Panc1 (cell line): ENCODE measurements around the gene DYNLT1. TPM values are rescaled to one million over a fixed set of nuclear protein-coding genes. Genes with fewer than 3 reads are reported as not detected.

Source experiments
- ATAC-seq: fragments of 200-7000 bp; cut with Tn5 transposase; 2 replicates; pipeline ENCODE4 v1.9.1; 2020; ENCODE audit warnings: mild to moderate bottlenecking, moderate library complexity
- BruUV-seq: library from RNA; stranded (reverse); fragments of 400-500 nt; replicated peaks from 2 replicates; lab custom pipeline; 2021; lab: Mats Ljungman, UMichigan
- CTCF ChIA-PET: fragments of 300-600 bp; sonication (Branson Sonifier 250); formaldehyde crosslinking; loops from one replicate; lab custom pipeline; 2022; ENCODE audit warnings: antibody characterized with exemption; lab: Charles Lee
- POLR2A ChIA-PET: fragments of 300-600 bp; sonication (Branson Sonifier 250); formaldehyde crosslinking; loops from one replicate; lab custom pipeline; 2022; ENCODE audit warnings: antibody characterized with exemption; lab: Charles Lee
- DNase-seq: peaks from one replicate; pipeline ENCODE4 v3.0.0-alpha.2; 2010; ENCODE audit warnings: low read depth, low spot score
- H3K27ac ChIP-seq: 2 replicates; pipeline ENCODE4 v1.5.1; 2011; ENCODE audit warnings: mild to moderate bottlenecking, low read length, inconsistent platforms
- H3K27me3 ChIP-seq: fragments of 200-500 bp; sonication (Bioruptor generic); 2 replicates; pipeline ENCODE4 v1.6.0; 2014; ENCODE audit warnings: low read length, inconsistent platforms; ENCODE audit not compliant: control insufficient read depth, insufficient read depth
- H3K36me3 ChIP-seq: fragments of 200-500 bp; sonication (Bioruptor generic); 2 replicates; pipeline ENCODE4 v1.5.1; 2014; ENCODE audit warnings: inconsistent platforms, mild to moderate bottlenecking, low read length, moderate library complexity; ENCODE audit not compliant: control insufficient read depth, insufficient read depth
- H3K4me1 ChIP-seq: 2 replicates; pipeline ENCODE4 v1.5.1; 2011; ENCODE audit warnings: inconsistent platforms, mild to moderate bottlenecking, low read length, moderate library complexity; ENCODE audit not compliant: control insufficient read depth, insufficient read depth
- H3K4me3 ChIP-seq, 2 experiments: 2 replicates each; pipeline ENCODE4 v1.5.1; 2011 to 2012; ENCODE audit warnings: low read depth in 2 of 2, low read length in 2 of 2, mild to moderate bottlenecking in 2 of 2, inconsistent platforms in 1 of 2, moderate library complexity in 1 of 2
- H3K9me3 ChIP-seq: fragments of 200-500 bp; sonication (Bioruptor generic); 2 replicates; pipeline ENCODE4 v1.5.1; 2014; ENCODE audit warnings: low read depth, mild to moderate bottlenecking, inconsistent platforms, low read length, moderate library complexity; ENCODE audit not compliant: control insufficient read depth, insufficient read depth
- CTCF ChIP-seq: fragments of 450-650 bp; IDR thresholded peaks from 2 replicates; pipeline ENCODE4 v1.5.1; 2017; ENCODE audit warnings: mild to moderate bottlenecking
- POLR2AphosphoS5 ChIP-seq: IDR thresholded peaks from 2 replicates; pipeline ENCODE4 v1.6.1; 2012; ENCODE audit warnings: mild to moderate bottlenecking, low read depth, low read length, moderate library complexity
- REST ChIP-seq, 2 experiments: IDR thresholded peaks; 2 replicates each; pipeline ENCODE4 v1.6.1; 2011 to 2012; ENCODE audit warnings: low read depth in 2 of 2, control low read depth in 1 of 2, low read length in 1 of 2, mild to moderate bottlenecking in 1 of 2, moderate library complexity in 1 of 2; ENCODE audit not compliant: insufficient read depth in 1 of 2
- SIN3A ChIP-seq: IDR thresholded peaks from 2 replicates; pipeline ENCODE4 v1.6.1; 2012; ENCODE audit warnings: low read depth, mild to moderate bottlenecking, low read length, moderate library complexity, borderline replicate concordance; ENCODE audit not compliant: insufficient read depth
- TCF7L2 ChIP-seq: IDR thresholded peaks from 2 replicates; pipeline ENCODE4 v1.6.1; 2011; ENCODE audit warnings: mild to moderate bottlenecking, low read depth, low read length, inconsistent platforms
- in situ Hi-C: cut with HindIII; loops from 2 replicates; pipeline ENCODE4 v1.10.0; 2016; ENCODE audit warnings: low sequenced_read_pairs, low pct_unique_long_range_greater_than_20kb
- intact Hi-C: fragments of 100-400 bp; cut with micrococcal nuclease; formaldehyde crosslinking; loops from one replicate; pipeline ENCODE4 v1.10.0; 2022; ENCODE audit not compliant: unreplicated experiment
- total RNA-seq: library from RNA; stranded (reverse); gene quantifications from one replicate; pipeline ENCODE4 v1.2.1, GENCODE V29; 2021; ENCODE audit not compliant: unreplicated experiment

The DYNLT1 gene
- total RNA-seq, 1 experiment from 2014 or later, result 137 TPM

- no peak for DNase-seq
- no TSS peak for BruUV-seq
- Histone ChIP-seq H3K27me3 (no peaks in the 10 kb centered on the region), H3K27ac (no peak overlapping the region), H3K36me3 (peaks cover 20% of the 10 kb centered on the region), H3K4me1 (no peaks in the 10 kb centered on the region), H3K9me3 (no peaks in the 10 kb centered on the region), H3K4me3 (no peak overlapping the region)
- POLR2A ChIA-PET, result no interaction called here
- no peak for ATAC-seq
- TF ChIP-seq SIN3A, result no peak
- TF ChIP-seq REST (IDR thresholded peaks at IDR 0.05; ENCODE audit: insufficient read depth in 1 of 2, low read depth in 2 of 2, low read length in 1 of 2), result no peak
- no peak for TF ChIP-seq CTCF
- no peak for TF ChIP-seq POLR2AphosphoS5
- TF ChIP-seq TCF7L2, result no peak
- intact Hi-C loops (no loop called here), in situ Hi-C loops (no loop called here)
- CTCF ChIA-PET, result interaction anchor here (0.5 kb wide), 1 partner anchor 92 kb away, joined by 8 read pairs; no protein-coding TSS in a partner anchor
These were observed 34.9 kb downstream of the DYNLT1 start for GRCh38 chr6:158609455-158610155.

GRCh38 chr6:158608221-158608620 is 36.3 kb downstream of the DYNLT1 start:
- H3K27me3 ChIP-seq, result no peaks in the 10 kb centered on the region
- no peak for ATAC-seq
- no TSS peak for BruUV-seq
- no peaks in the 10 kb centered on the region for H3K9me3 ChIP-seq
- TF ChIP-seq POLR2AphosphoS5, result no peak
- TF ChIP-seq REST (IDR thresholded peaks at IDR 0.05; ENCODE audit: insufficient read depth in 1 of 2, low read depth in 2 of 2, low read length in 1 of 2), result no peak
- TF ChIP-seq TCF7L2, result no peak
- TF ChIP-seq CTCF, result no peak
- TF ChIP-seq SIN3A, result no peak
- in situ Hi-C loops (no loop called here), intact Hi-C loops (no loop called here)
- DNase-seq, result no peak
- H3K27ac ChIP-seq, result no peak overlapping the region
- CTCF ChIA-PET, result no interaction called here
- POLR2A ChIA-PET, result no interaction called here
- H3K36me3 ChIP-seq, result peaks cover 20% of the 10 kb centered on the region
- no peaks in the 10 kb centered on the region for H3K4me1 ChIP-seq
- H3K4me3 ChIP-seq, result no peak overlapping the region
